ENCODE data around the gene MIA2. TPM values are rescaled to one million over a fixed set of nuclear protein-coding genes. Genes with fewer than 3 reads are reported as not detected.

Gene MIA2
- total RNA-seq, 2 donors from 2014 or later, result 16.8 to 26.5 TPM

DNA sequence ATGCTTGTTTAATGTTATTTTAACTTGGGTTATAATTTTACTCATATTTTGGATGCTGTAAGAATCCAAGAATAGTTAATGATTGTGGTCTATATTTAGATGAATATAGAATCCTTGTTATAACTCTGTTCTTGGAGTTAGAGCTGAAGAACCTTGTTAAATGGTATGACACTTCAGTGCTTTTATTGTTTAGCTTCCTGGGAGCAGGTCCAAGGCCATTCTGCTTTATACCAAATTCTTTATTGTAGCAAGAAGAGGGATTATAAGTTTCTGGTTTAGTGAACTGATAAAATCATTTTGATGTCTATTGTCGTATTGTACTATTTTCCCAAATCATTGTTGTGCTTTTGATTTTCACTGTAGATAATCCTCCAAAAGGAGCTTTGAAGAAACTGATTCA lies 69.4 kb downstream of the MIA2 start:
- H3K27me3 Mint-ChIP-seq (ENCODE audit: insufficient read depth), result no peaks in the 10 kb centered on the region
- no peaks in the 10 kb centered on the region for H3K9me3 Mint-ChIP-seq
- Histone ChIP-seq H3K9ac (ENCODE audit: extremely low read depth, low read length, poor library complexity, severe bottlenecking) (no peak overlapping the region), H3K4me3 (ENCODE audit: low read length) (no peak overlapping the region), H3K27me3 (ENCODE audit: control insufficient read depth, insufficient read depth, low read length, poor library complexity, severe bottlenecking) (no peaks in the 10 kb centered on the region), H3K27ac (ENCODE audit: low read depth, low read length) (no peak overlapping the region), H3K9me3 (ENCODE audit: control insufficient read depth, low read length) (no peaks in the 10 kb centered on the region), H3K36me3 (ENCODE audit: control insufficient read depth, insufficient read depth, low read length) (peaks cover 31% of the 10 kb centered on the region), H3K4me1 (ENCODE audit: control insufficient read depth, insufficient read depth, low read length) (no peaks in the 10 kb centered on the region)
- H3K4me3 Mint-ChIP-seq, result no peak overlapping the region
- H3K4me1 Mint-ChIP-seq, result no peaks in the 10 kb centered on the region
- DNase-seq, result no peak
- TF ChIP-seq, protein P1, sequence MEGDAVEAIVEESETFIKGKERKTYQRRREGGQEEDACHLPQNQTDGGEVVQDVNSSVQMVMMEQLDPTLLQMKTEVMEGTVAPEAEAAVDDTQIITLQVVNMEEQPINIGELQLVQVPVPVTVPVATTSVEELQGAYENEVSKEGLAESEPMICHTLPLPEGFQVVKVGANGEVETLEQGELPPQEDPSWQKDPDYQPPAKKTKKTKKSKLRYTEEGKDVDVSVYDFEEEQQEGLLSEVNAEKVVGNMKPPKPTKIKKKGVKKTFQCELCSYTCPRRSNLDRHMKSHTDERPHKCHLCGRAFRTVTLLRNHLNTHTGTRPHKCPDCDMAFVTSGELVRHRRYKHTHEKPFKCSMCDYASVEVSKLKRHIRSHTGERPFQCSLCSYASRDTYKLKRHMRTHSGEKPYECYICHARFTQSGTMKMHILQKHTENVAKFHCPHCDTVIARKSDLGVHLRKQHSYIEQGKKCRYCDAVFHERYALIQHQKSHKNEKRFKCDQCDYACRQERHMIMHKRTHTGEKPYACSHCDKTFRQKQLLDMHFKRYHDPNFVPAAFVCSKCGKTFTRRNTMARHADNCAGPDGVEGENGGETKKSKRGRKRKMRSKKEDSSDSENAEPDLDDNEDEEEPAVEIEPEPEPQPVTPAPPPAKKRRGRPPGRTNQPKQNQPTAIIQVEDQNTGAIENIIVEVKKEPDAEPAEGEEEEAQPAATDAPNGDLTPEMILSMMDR (conservative IDR thresholded peaks at IDR 0.05), result no peak
- WGBS, 2 experiments (ENCODE audit: insufficient coverage in 1 of 2, insufficient read length in 1 of 2), result 93 to 100% methylated on average over 1 of the region's 1 CpG
- H3K27ac Mint-ChIP-seq, result no peak overlapping the region
- H3K36me3 Mint-ChIP-seq (ENCODE audit: low read depth), result peaks cover 13% of the 10 kb centered on the region

DNA sequence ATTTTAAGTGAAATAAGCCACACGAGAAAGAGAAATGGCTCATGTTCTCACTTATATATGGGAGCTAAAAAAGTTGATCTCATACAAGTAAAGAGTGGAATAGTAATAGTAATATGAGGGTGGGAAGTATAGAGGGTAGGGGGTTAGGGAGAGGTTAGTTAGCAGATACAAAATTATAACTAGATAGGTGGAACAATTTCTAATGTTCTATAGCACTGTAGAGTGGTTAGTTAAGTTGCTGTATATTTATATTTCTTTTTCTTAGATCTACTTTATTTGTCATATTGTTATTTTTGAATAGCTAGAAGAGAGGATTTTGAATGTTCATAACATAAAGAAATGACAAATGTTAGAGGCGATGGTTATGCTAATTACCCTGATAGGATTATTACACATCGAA lies 74.1 kb downstream of the MIA2 start:
- TF ChIP-seq, protein P1 (conservative IDR thresholded peaks at IDR 0.05), result no peak
- Mint-ChIP-seq H3K9me3 (no peaks in the 10 kb centered on the region), H3K27ac (no peak overlapping the region), H3K36me3 (ENCODE audit: low read depth) (peaks cover 20% of the 10 kb centered on the region), H3K4me3 (no peak overlapping the region), H3K27me3 (ENCODE audit: insufficient read depth) (no peaks in the 10 kb centered on the region), H3K4me1 (no peaks in the 10 kb centered on the region)
- H3K4me3 ChIP-seq (ENCODE audit: low read length), result no peak overlapping the region
- H3K36me3 ChIP-seq (ENCODE audit: control insufficient read depth, insufficient read depth, low read length), result peaks cover 16% of the 10 kb centered on the region
- 99% methylated on average over 3 of the region's 3 CpGs; no CpG with 5 or more reads in 1 of the 2 experiments for WGBS, 2 experiments (ENCODE audit: insufficient coverage in 1 of 2, insufficient read length in 1 of 2)
- no peak for DNase-seq
- no peaks in the 10 kb centered on the region for H3K4me1 ChIP-seq (ENCODE audit: control insufficient read depth, insufficient read depth, low read length)
- no peaks in the 10 kb centered on the region for H3K9me3 ChIP-seq (ENCODE audit: control insufficient read depth, low read length)
- H3K9ac ChIP-seq (ENCODE audit: extremely low read depth, low read length, poor library complexity, severe bottlenecking), result no peak overlapping the region
- H3K27me3 ChIP-seq (ENCODE audit: control insufficient read depth, insufficient read depth, low read length, poor library complexity, severe bottlenecking), result no peaks in the 10 kb centered on the region
- H3K27ac ChIP-seq (ENCODE audit: low read depth, low read length), result no peak overlapping the region

DNA sequence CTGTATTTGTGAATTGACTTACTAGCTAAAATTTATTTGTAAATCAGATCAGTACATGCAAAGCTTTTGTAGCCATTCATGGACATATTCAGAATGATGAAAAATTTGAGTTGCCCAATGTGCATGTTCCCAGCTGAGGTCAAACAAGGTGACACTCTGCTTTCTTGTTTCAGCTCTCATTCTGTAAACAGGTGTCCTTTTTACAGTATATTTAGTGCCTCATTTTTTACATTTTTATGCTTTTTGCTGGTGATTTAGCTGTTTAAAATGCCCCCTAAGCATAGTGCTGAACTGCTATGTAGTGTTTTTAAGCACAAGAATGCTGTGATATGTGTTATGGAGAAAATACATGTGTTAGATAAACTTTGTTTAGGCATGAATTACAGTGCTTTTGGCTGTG lies 76.3 kb downstream of the MIA2 start:
- no peaks in the 10 kb centered on the region for H3K4me1 Mint-ChIP-seq
- Histone ChIP-seq H3K27me3 (ENCODE audit: control insufficient read depth, insufficient read depth, low read length, poor library complexity, severe bottlenecking) (no peaks in the 10 kb centered on the region), H3K4me1 (ENCODE audit: control insufficient read depth, insufficient read depth, low read length) (no peaks in the 10 kb centered on the region), H3K9me3 (ENCODE audit: control insufficient read depth, low read length) (no peaks in the 10 kb centered on the region), H3K36me3 (ENCODE audit: control insufficient read depth, insufficient read depth, low read length) (peaks cover 7% of the 10 kb centered on the region), H3K9ac (ENCODE audit: extremely low read depth, low read length, poor library complexity, severe bottlenecking) (no peak overlapping the region), H3K4me3 (ENCODE audit: low read length) (no peak overlapping the region), H3K27ac (ENCODE audit: low read depth, low read length) (no peak overlapping the region)
- no peaks in the 10 kb centered on the region for H3K27me3 Mint-ChIP-seq (ENCODE audit: insufficient read depth)
- no peak overlapping the region for H3K4me3 Mint-ChIP-seq
- H3K9me3 Mint-ChIP-seq, result no peaks in the 10 kb centered on the region
- H3K36me3 Mint-ChIP-seq (ENCODE audit: low read depth), result peaks cover 16% of the 10 kb centered on the region
- TF ChIP-seq, protein P1 (conservative IDR thresholded peaks at IDR 0.05), result no peak
- DNase-seq, result no peak
- no peak overlapping the region for H3K27ac Mint-ChIP-seq
